ENCODE data around the gene ARVCF.

ARVCF gene

GRCh38 chr22:19984201-19984753 lies 32.3 kb downstream of the ARVCF start:
- DNase-seq = no peak

GRCh38 chr22:19983741-19984140 lies 32.9 kb downstream of the ARVCF start:
- DNase-seq = no peak

GRCh38 chr22:19982991-19983578 lies 33.5 kb downstream of the ARVCF start:
- DNase-seq = no peak

GRCh38 chr22:19981961-19982920 lies 34.4 kb downstream of the ARVCF start:
- DNase-seq = no peak

GRCh38 chr22:19981171-19981960 lies 35.3 kb downstream of the ARVCF start:
- DNase-seq = no peak

- DNase-seq = no peak
Measured at GRCh38 chr22:19980766-19981165, 35.9 kb downstream of the ARVCF start.

GRCh38 chr22:19979712-19980493 lies 36.7 kb downstream of the ARVCF start:
- DNase-seq = no peak

- DNase-seq = no peak
Measured at GRCh38 chr22:19978748-19979147, 37.9 kb downstream of the ARVCF start.

- no peak for DNase-seq
Measured at GRCh38 chr22:19977296-19978243, 39.1 kb downstream of the ARVCF start.

- DNase-seq = no peak
Measured at GRCh38 chr22:19976671-19977070, 40.0 kb downstream of the ARVCF start.

GRCh38 chr22:19975707-19976035 lies 41.0 kb downstream of the ARVCF start:
- DNase-seq = no peak

- DNase-seq = no peak
Measured at GRCh38 chr22:19974935-19975706, 41.5 kb downstream of the ARVCF start.

GRCh38 chr22:19974268-19974861 lies 42.3 kb downstream of the ARVCF start:
- DNase-seq = no peak

GRCh38 chr22:19973551-19974267 lies 42.9 kb downstream of the ARVCF start:
- DNase-seq = no peak

- DNase-seq = no peak
Measured at GRCh38 chr22:19972652-19973550, 43.7 kb downstream of the ARVCF start.

GRCh38 chr22:19972251-19972650 lies 44.4 kb downstream of the ARVCF start:
- DNase-seq = no peak

GRCh38 chr22:19971276-19972124 lies 45.1 kb downstream of the ARVCF start:
- no peak for DNase-seq
